PC-3 (cell line): ENCODE measurements around the gene TBC1D21.

Experiments used
- CTCF ChIP-seq: fragments of 300-600 bp; sonication (generic); conservative IDR thresholded peaks from 2 replicates; pipeline ENCODE4 v1.5.1; 2017; ENCODE audit warnings: antibody characterized with exemption, low read depth, mild to moderate bottlenecking, low read length
- EZH2 ChIP-seq: fragments of 300-600 bp; sonication (generic); IDR thresholded peaks from one replicate; pipeline ENCODE4 v1.6.1; 2017; ENCODE audit warnings: antibody characterized with exemption, mild to moderate bottlenecking, low read length; ENCODE audit not compliant: unreplicated experiment
- EZH2phosphoT487 ChIP-seq: fragments of 300-600 bp; sonication (generic); IDR thresholded peaks from 2 replicates; pipeline ENCODE4 v1.6.1; 2018; ENCODE audit warnings: mild to moderate bottlenecking, antibody characterized with exemption, low read length, borderline replicate concordance

- TF ChIP-seq CTCF (no peak), EZH2phosphoT487 (no peak), EZH2 (no peak)
These were observed 62.2 kb downstream of the TBC1D21 start for GRCh38 chr15:73935547-73935946.
